Endothelial cell of umbilical vein (primary cell): ENCODE results near the gene EHD2. TPM values are rescaled to one million over a fixed set of nuclear protein-coding genes. Genes with fewer than 3 reads are reported as not detected.

Experiments used
- BruUV-seq: library from RNA; stranded (reverse); fragments of 400-500 nt; replicated peaks from 2 replicates; lab custom pipeline; 2021; lab: Mats Ljungman, UMichigan
- CTCF ChIA-PET: fragments of 300-600, 350-600 bp; sonication (Branson Sonifier 250); formaldehyde crosslinking; loops from one replicate; lab custom pipeline; 2021; ENCODE audit warnings: antibody characterized with exemption, inconsistent platforms; lab: Charles Lee
- POLR2A ChIA-PET: fragments of 300-600, 350-600 bp; sonication (Branson Sonifier 250); formaldehyde crosslinking; loops from one replicate; lab custom pipeline; 2021; ENCODE audit warnings: antibody characterized with exemption, inconsistent platforms; lab: Charles Lee
- DNase-seq: peaks from one replicate; pipeline ENCODE4 v3.0.0-alpha.2; 2011; ENCODE audit warnings: low read depth, low spot score
- FAIRE-seq: peaks from 2 replicates; lab custom pipeline; 2011; peaks lifted over from hg19 to GRCh38; lab: Jason Lieb, UNC
- H2AFZ ChIP-seq: 2 replicates; pipeline ENCODE4 v1.6.0; 2012; ENCODE audit warnings: low read depth, low read length, control low read depth, inconsistent platforms
- H3K27ac ChIP-seq: 2 replicates; pipeline ENCODE4 v1.5.1; 2011; ENCODE audit warnings: low read depth, mild to moderate bottlenecking, control low read depth, low read length, moderate library complexity; ENCODE audit not compliant: insufficient read depth
- H3K27me3 ChIP-seq, 2 experiments: 2 replicates each; pipeline versions ENCODE4 v1.6.0 to v1.6.1; 2011; ENCODE audit warnings: low read length in 2 of 2, mixed read lengths in 1 of 2; ENCODE audit not compliant: control insufficient read depth in 2 of 2, insufficient read depth in 2 of 2
- H3K36me3 ChIP-seq, 2 experiments: 2 replicates in 1 of 2; 3 replicates in 1 of 2; pipeline ENCODE4 v1.5.1; 2011; ENCODE audit warnings: low read length in 2 of 2, mild to moderate bottlenecking in 1 of 2, moderate library complexity in 1 of 2; ENCODE audit not compliant: control insufficient read depth in 2 of 2, insufficient read depth in 2 of 2; ENCODE audit errors: extremely low read depth in 1 of 2
- H3K4me1 ChIP-seq: 3 replicates; pipeline ENCODE4 v1.5.1; 2011; ENCODE audit warnings: mild to moderate bottlenecking, low read length; ENCODE audit not compliant: control insufficient read depth, insufficient read depth; ENCODE audit errors: extremely low read depth
- H3K4me2 ChIP-seq: 2 replicates; pipeline ENCODE4 v1.6.1; 2011; ENCODE audit warnings: low read length, control low read depth, mixed read lengths; ENCODE audit not compliant: insufficient read depth
- H3K4me3 ChIP-seq, 3 experiments: fragments of 200-600 bp in 1 of 3; sonication (generic), shearing (Covaris generic) in 1 of 3; replicated peaks in 1 of 3; 2 replicates each; pipeline ENCODE4 v1.5.1; 2011 to 2016; ENCODE audit warnings: control low read depth in 3 of 3, low read length in 3 of 3, mild to moderate bottlenecking in 2 of 3, inconsistent platforms in 1 of 3, low read depth in 1 of 3, moderate library complexity in 1 of 3; ENCODE audit not compliant: insufficient read depth in 1 of 3
- H3K79me2 ChIP-seq: 2 replicates; pipeline ENCODE4 v1.6.0; 2012; ENCODE audit warnings: low read length, inconsistent platforms; ENCODE audit not compliant: control insufficient read depth, insufficient read depth
- H3K9ac ChIP-seq: replicated peaks from 2 replicates; pipeline ENCODE3; 2011; ENCODE audit warnings: low read length, control low read depth; ENCODE audit not compliant: insufficient read depth; ENCODE audit errors: extremely low read depth
- H3K9me1 ChIP-seq: replicated peaks from 3 replicates; pipeline ENCODE4 v1.6.0; 2011; ENCODE audit warnings: mild to moderate bottlenecking, low read length; ENCODE audit not compliant: control insufficient read depth, insufficient read depth; ENCODE audit errors: extremely low read depth
- H3K9me3 ChIP-seq: replicated peaks from 2 replicates; pipeline ENCODE4 v1.5.1; 2012; ENCODE audit warnings: low read length, inconsistent platforms; ENCODE audit not compliant: control insufficient read depth, insufficient read depth
- H4K20me1 ChIP-seq: replicated peaks from 2 replicates; pipeline ENCODE3; 2011; ENCODE audit warnings: mild to moderate bottlenecking, low read length; ENCODE audit not compliant: control insufficient read depth, insufficient read depth; ENCODE audit errors: extremely low read depth
- EZH2 ChIP-seq: IDR thresholded peaks from 2 replicates; pipeline ENCODE4 v1.6.1; 2012; ENCODE audit warnings: borderline replicate concordance, low read depth, mild to moderate bottlenecking, moderate library complexity, low read length, inconsistent platforms; ENCODE audit not compliant: severe bottlenecking
- FOS ChIP-seq: IDR thresholded peaks from 2 replicates; pipeline ENCODE4 v1.6.1; 2011; ENCODE audit warnings: mild to moderate bottlenecking, low read length, moderate library complexity, borderline replicate concordance; ENCODE audit not compliant: insufficient read depth
- JUN ChIP-seq: IDR thresholded peaks from 2 replicates; pipeline ENCODE4 v1.6.1; 2011; ENCODE audit warnings: borderline replicate concordance, low read depth; ENCODE audit not compliant: insufficient read length, insufficient read depth
- MYC ChIP-seq: IDR thresholded peaks from one replicate; pipeline ENCODE4 v1.6.1; 2011; ENCODE audit warnings: mild to moderate bottlenecking, low read depth, low read length
- POLR2A ChIP-seq: IDR thresholded peaks from 2 replicates; pipeline ENCODE4 v1.6.1; 2012; ENCODE audit warnings: low read depth, mild to moderate bottlenecking, control low read depth, low read length
- POLR2AphosphoS5 ChIP-seq: IDR thresholded peaks from 2 replicates; pipeline ENCODE4 v1.6.1; 2012; ENCODE audit warnings: low read depth, mild to moderate bottlenecking, control low read depth, low read length, moderate library complexity; ENCODE audit not compliant: insufficient read depth
- dilution Hi-C: fragments of 300-500 bp; cut with MboI; formaldehyde crosslinking; loops from one replicate; pipeline ENCODE4 v1.15.0; 2019; ENCODE audit warnings: low sequenced_read_pairs; ENCODE audit not compliant: extremely low pct_ligation_motif_present
- intact Hi-C: fragments of 100-400 bp; cut with micrococcal nuclease; formaldehyde crosslinking; loops from one replicate; pipeline ENCODE4 v1.10.0; 2022
- polyA plus RNA-seq, 4 experiments: library from polyadenylated mRNA; depleted of rRNA in 3 of 4; stranded (reverse) in 3 of 4; unstranded in 1 of 4; fragments of >200 nt; gene quantifications; 2 replicates each; pipeline versions ENCODE4 v1.2.1 to v1.2.3, GENCODE V29; 2011 to 2012; ENCODE audit warnings: missing spikeins in 1 of 4
- total RNA-seq: library from RNA; stranded (reverse); gene quantifications from 2 replicates; pipeline ENCODE4 v1.2.3, GENCODE V29; 2021
- TF ChIP-seq, protein P1 (sequence below): IDR thresholded peaks from 2 replicates; pipeline ENCODE4 v1.6.1; 2011; ENCODE audit not compliant: insufficient read depth, insufficient read length
- TF ChIP-seq, protein P2 (sequence below), 2 donors: IDR thresholded peaks; 1 replicate in 1 of 2; 2 replicates in 1 of 2; pipeline ENCODE4 v1.5.1; 2011; ENCODE audit warnings: low read length in 2 of 2, mild to moderate bottlenecking in 2 of 2, moderate library complexity in 2 of 2, control low read depth in 1 of 2, inconsistent platforms in 1 of 2, low read depth in 1 of 2; ENCODE audit not compliant: insufficient read depth in 1 of 2; ENCODE audit errors: extremely low read depth in 1 of 2

Gene EHD2
- total and polyA plus RNA-seq, 2 donors (not counting 3 experiments of a cell fraction or from before 2014, with no cell fraction given), result 110 to 220 TPM

DNA sequence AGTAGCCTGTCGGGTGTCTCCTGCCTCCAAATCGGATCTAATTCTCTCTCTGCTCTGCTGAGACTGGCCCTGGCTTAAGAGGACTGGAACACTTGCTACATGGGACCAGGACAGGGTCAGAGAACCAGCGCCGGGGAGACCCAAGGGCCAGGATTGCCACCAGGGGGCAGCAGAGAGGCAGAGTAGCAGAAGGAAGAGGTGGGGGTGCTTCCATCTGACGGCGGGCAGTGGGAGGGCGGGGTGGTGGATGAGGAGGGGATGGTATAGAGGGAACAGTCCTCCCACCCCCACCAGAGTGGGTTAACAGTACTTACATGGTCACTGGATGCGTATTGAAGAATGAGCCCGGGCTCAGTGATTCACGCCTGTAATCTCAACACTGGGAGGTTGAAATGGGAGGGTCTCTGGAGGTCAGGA, 77.2 kb downstream of the EHD2 start:
- Histone ChIP-seq H3K79me2 (no peaks in the 10 kb centered on the region), H3K36me3 (peaks cover 0 to 6% of the 10 kb centered on the region in 2 experiments), H3K9me1 (no peaks in the 10 kb centered on the region), H2AFZ (peak overlapping the region; percentile 49), H3K9ac (no peak overlapping the region), H3K4me2 (no peak overlapping the region), H3K4me3 (no peak overlapping the region), H3K9me3 (no peaks in the 10 kb centered on the region), H3K4me1 (no peaks in the 10 kb centered on the region), H4K20me1 (no peaks in the 10 kb centered on the region), H3K27ac (no peak overlapping the region), H3K27me3 (no peaks in the 10 kb centered on the region)
- TF ChIP-seq MYC, result no peak
- TF ChIP-seq, protein P1, sequence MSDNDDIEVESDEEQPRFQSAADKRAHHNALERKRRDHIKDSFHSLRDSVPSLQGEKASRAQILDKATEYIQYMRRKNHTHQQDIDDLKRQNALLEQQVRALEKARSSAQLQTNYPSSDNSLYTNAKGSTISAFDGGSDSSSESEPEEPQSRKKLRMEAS, result no peak
- TF ChIP-seq POLR2A, result no peak
- TF ChIP-seq JUN, result no peak
- TF ChIP-seq, protein P2, sequence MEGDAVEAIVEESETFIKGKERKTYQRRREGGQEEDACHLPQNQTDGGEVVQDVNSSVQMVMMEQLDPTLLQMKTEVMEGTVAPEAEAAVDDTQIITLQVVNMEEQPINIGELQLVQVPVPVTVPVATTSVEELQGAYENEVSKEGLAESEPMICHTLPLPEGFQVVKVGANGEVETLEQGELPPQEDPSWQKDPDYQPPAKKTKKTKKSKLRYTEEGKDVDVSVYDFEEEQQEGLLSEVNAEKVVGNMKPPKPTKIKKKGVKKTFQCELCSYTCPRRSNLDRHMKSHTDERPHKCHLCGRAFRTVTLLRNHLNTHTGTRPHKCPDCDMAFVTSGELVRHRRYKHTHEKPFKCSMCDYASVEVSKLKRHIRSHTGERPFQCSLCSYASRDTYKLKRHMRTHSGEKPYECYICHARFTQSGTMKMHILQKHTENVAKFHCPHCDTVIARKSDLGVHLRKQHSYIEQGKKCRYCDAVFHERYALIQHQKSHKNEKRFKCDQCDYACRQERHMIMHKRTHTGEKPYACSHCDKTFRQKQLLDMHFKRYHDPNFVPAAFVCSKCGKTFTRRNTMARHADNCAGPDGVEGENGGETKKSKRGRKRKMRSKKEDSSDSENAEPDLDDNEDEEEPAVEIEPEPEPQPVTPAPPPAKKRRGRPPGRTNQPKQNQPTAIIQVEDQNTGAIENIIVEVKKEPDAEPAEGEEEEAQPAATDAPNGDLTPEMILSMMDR (IDR thresholded peaks at IDR 0.05; ENCODE audit: extremely low read depth in 1 of 2, insufficient read depth in 1 of 2, low read depth in 1 of 2, low read length in 2 of 2), result peak; percentile 75 to 90
- no peak for TF ChIP-seq FOS
- no peak for TF ChIP-seq EZH2
- no peak for TF ChIP-seq POLR2AphosphoS5
- intact Hi-C loops (loop anchor here (1.0 kb wide), 1 partner anchor 73 kb away; no protein-coding TSS in a partner anchor), dilution Hi-C loops (no loop called here)
- ChIA-PET CTCF (interaction anchor here (0.7 to 7.2 kb wide), 15 partner anchors 9 to 83 kb away, joined by 3 to 169 read pairs (median 5); partner anchors contain the start of gene EHD2), POLR2A (no interaction called here)
- DNase-seq (peak; percentile 64), FAIRE-seq (peak; percentile 73)
- no TSS peak for BruUV-seq
